OCI-M1 (cell line): ENCODE results near the gene PDZD8.

Experiments used
- DNase-seq: peaks from one replicate; lab custom pipeline; 2025; lab: John Stamatoyannopoulos, UW

The PDZD8 gene, protein sequence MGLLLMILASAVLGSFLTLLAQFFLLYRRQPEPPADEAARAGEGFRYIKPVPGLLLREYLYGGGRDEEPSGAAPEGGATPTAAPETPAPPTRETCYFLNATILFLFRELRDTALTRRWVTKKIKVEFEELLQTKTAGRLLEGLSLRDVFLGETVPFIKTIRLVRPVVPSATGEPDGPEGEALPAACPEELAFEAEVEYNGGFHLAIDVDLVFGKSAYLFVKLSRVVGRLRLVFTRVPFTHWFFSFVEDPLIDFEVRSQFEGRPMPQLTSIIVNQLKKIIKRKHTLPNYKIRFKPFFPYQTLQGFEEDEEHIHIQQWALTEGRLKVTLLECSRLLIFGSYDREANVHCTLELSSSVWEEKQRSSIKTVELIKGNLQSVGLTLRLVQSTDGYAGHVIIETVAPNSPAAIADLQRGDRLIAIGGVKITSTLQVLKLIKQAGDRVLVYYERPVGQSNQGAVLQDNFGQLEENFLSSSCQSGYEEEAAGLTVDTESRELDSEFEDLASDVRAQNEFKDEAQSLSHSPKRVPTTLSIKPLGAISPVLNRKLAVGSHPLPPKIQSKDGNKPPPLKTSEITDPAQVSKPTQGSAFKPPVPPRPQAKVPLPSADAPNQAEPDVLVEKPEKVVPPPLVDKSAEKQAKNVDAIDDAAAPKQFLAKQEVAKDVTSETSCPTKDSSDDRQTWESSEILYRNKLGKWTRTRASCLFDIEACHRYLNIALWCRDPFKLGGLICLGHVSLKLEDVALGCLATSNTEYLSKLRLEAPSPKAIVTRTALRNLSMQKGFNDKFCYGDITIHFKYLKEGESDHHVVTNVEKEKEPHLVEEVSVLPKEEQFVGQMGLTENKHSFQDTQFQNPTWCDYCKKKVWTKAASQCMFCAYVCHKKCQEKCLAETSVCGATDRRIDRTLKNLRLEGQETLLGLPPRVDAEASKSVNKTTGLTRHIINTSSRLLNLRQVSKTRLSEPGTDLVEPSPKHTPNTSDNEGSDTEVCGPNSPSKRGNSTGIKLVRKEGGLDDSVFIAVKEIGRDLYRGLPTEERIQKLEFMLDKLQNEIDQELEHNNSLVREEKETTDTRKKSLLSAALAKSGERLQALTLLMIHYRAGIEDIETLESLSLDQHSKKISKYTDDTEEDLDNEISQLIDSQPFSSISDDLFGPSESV

DNA sequence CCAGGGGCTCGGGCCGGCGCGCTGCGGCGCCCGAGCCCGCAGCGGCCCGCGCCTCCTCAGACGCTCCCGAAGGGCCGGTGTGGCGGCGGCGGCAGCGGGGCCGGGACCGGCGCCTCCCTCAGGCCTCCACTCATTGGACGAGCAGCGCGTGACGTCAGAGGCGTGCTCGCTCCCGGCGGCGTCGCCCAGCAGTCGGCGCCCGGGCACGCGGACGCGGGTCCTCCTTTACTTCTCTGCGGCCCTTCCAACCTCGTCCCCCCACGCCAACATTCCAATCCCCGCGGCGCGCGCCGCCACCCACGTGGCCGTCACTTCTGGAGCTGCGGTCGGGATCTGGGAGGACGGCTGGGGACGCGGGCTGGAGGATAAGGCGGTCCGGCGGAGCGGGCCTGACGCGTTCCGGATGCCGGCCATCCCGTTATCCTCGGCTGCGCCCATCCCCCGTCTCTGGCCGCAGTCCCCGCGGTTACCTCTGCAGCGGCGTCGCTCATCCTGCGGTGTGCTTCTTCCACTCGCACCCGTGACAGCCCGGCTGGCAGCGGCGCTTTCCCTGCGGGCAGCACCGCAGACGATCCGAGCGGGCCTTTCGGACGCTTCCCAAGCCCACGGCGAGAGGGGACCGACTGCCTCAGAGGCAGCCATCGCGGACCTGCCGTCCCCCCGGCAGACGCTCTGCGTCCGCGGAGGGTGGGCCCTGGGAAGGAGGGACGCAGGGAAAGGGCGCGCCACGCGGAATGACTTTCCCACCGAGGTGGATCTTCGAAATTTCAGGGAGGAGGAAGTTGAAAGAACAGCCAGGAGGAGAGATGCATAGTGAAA, at the start of gene PDZD8:
PDZD8 (minus strand) TSS at position 81 of the 819 bp plus-strand sequence. CDS start 213 bp downstream, outside the sequence.
- peak; percentile 97 for DNase-seq

DNA sequence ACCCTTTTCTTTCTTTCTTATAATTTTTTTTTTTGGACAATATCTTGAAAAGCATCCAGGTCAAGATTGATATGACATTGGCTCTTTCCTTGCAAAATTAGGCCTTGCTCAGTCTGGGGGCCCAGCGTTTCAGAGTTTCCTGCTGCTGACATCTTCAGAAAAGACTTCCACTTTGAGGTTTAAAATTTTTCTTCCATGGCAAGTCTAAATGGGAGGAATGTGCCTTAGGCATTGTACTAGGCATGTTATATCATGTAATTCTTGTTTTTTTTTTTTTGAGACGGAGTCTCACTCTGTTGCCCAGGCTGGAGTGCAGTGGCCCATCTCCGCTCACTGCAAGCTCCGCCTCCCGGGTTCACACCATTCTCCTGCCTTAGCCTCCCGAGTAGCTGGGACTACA, 48.9 kb upstream of the PDZD8 start:
- no peak for DNase-seq

DNA sequence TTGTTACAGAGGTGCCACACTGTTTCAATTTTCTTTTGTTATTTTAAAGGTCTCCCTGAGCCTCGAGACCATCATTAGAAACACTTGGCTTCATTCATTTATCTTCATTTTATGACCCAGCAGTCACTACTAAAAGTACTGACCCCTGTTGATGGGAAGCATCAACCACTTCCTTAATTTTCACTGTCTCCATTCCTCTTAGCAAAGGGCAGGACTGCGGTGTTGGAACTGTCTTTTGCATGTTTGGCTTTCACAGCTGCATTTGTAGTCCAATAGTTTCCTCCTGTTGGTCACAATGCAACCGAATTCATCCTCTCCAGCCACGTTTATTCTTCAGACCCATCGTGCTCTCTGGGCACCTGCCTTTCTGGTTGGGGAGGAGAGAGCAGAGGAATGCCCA, 46.7 kb upstream of the PDZD8 start:
- DNase-seq = peak; percentile 45

DNA sequence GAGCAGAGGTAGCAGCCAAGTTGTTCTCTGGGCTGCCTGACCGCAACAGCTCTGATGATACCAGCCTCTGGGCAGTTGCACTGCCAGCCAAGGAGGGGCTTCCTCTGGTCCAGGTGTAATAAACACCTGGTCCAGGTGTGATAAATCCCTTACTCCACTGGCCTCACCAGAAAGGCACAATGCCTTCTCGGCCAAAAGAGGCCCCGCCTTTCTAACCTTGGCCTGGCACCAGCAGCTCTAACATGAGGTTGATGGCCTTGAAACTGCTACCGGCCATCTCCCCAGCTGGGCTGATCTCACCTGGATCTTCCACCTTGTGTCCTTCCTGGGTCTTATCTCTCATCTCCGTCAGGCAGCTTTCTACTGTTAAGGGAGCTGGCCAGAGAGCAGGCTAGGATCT, 45.5 kb upstream of the PDZD8 start:
- DNase-seq = no peak

DNA sequence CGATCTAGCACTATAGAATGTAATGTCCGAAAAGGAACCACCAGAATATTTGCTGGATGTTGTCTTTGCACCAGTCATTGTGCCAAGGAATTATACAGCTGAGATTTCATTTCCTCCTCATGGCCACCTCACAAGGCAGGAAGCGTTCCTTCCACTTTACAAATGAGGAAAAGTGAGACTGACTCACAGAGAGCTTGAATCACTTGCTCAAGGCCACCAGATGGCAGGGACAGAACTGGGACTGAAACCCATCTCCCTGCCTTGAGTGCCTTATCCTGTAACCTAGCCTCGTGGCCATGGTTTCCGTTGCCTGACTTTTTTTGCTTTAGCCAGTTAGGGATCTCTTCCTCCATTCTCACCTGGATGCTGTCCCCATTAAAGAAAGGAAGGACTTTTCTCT, 44.7 kb upstream of the PDZD8 start:
- no peak for DNase-seq

DNA sequence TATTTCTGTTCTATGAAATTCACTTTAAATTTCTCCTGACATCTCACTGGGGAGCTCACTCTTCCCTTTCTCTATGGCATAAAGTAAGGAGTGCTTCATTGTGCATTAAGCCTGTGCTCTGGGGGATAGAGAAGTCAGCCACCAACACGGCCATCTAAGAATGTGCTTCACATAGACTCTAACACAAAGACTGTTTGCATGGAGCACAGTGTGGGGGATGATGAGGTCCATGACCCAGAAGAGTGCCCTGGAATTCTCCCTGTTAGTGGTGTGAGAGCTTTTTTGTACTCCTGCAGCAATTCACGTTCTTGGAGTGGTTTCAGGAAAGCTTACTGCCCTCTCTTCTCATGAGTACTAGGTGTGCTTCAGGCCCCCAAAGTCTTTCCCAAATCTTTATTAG, 43.9 kb upstream of the PDZD8 start:
- no peak for DNase-seq

DNA sequence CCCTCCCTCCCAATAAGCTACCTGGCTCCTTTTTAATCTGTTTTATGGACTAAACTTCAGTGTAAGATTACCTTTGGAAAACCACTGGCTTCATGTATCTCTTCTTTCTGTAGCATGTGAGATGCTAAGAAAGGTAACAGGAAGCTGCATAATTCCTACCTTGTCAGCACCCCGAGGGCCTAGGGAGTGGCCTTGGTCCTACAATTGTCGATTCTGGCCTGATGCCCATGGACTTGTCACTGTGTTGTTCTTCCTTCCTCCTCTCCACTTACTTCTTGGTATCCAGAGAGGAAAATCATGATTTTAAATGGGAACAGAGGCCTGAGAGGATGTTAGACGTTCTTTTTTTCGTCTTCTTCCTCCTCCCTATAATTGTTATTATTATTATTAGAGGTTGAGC, 42.9 kb upstream of the PDZD8 start:
- DNase-seq = no peak

DNA sequence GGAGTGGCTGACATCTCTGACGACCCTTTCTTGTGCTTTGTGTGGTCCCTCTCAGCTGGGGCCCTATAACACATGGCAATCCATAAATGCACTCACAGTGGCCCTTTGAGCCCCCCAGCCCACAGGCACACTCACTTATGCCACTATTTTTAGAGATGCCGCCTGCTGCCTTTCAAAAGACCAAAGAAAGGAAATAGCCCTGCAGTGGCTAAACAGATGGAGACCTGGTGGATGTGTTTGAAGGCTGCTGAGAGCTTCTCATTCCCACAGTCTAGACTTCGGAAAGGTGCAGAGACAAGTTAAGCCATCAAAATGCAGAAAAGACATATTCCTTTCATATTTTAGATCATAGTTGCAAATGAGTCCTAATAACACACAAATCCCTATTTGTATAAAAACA, 42.0 kb upstream of the PDZD8 start:
- DNase-seq = no peak

DNA sequence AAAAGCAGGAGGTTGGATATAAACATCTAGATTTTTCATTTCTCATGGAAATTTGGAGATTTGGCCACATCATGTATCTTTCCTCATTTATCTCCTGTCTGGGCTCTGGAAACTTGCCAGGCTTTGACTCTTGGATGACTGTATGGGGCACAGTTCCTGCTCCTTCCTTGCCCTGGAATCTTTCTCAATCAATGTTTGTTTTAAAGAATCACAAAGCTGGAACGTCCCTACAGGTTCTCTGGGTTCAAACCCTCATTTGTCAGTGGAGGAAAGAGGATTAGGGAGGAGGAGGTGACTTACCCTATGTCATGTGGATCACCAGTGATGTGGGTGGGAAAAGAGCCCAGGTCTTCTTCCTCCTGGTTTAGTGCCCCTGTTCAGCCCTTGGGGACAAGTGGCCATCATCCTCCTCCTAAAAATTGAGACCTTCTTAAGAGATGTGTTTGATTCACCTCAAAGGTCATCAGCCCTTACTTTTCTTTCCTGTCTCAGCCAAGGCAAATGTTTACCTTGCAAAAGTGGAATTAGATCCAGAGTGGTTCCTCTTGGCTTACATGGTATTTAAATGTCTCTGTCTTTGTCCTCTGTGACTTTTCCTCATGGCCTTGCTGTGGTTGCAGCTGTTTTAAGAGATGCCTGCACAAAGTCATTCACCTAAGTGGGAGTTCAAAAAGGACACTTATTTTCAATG, 38.8 kb upstream of the PDZD8 start:
- peak; percentile 41 for DNase-seq

DNA sequence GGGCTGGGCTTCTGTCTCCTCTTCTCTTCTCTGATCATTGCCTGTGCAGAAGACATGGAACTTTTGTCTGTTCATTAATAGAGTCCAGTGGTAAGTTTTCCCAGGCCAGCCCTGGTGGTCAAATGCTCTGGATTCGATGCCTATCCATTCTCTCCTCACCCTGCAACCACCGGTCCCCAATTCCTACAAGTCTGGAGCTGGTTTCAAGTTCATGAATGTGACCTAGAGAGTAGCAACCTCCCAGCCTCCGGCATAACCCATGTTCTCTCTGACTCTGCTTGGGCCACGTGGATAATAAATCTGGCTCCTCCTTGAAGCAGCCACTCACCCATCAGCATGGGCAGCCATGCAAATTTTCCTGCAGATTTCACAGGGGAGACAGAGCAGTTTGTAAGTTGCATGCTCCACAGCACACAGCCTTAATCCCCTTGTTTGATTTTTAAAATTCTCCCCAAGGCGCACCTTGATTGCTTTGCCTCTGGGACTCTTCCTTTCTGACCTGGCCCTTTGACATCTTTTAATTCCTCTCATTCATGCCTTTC, 37.3 kb upstream of the PDZD8 start:
- DNase-seq = no peak

DNA sequence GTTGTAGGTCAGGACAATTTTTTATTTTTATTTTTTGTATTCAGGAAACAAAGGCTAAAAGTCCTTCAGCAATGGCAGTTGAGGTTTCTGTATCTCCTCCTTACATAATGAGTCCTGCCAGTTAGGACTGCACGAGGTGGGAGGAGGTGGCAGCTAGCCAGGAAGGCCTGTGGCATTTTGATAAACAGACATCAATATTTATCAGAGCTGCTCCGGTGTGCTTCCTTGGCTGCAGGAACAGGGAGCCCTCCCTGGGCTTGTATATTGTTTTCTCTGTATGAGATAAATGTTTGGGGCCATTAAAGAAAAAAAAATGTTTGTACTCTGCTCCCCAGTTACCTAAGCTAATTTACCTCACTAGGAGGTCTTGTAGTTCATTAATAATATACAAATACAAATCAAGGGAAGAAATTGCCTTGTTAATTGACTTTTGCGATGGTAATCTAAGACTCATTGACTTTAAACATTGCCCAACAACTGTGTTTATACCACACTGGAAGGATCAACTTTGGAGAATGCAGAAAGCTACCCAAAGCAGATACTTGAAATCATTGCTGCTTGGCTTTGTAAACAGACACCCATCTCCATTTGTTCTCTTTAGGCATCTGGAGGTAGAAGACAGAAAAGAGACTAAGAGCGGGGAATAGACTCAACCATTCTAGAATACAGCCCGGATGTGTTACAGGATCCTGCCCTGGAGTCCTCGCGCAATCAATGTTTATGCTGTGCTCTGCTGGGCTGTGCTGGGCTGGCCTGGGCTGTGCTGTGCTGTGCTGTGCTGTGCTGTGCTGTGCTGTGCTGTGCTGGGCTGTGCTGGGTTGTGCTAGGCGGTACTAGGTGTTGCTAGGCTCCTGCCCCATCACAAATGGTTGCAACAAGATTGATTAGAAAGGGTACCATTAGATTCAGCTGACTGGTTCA, 36.5 kb upstream of the PDZD8 start:
- peak; percentile 99 for DNase-seq

DNA sequence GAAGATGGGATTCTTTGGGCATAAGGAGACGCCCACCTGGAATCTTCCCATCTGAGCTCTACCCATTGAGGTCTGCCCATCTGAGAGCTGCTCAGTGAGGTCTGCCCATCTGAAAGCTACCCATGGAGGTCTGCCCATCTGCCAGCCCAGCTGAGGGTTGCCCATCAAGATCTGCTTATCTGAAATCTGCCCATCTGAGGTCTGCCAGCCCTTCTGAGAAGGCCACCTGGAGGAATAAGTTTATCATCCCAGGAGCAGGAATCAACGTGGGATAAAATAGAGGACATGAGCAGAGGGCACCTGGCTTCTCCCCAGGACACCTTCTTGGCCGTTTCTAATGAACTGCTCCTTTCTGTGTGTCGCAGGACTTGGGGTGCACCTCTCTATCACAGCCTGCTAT, 35.3 kb upstream of the PDZD8 start:
- no peak for DNase-seq

DNA sequence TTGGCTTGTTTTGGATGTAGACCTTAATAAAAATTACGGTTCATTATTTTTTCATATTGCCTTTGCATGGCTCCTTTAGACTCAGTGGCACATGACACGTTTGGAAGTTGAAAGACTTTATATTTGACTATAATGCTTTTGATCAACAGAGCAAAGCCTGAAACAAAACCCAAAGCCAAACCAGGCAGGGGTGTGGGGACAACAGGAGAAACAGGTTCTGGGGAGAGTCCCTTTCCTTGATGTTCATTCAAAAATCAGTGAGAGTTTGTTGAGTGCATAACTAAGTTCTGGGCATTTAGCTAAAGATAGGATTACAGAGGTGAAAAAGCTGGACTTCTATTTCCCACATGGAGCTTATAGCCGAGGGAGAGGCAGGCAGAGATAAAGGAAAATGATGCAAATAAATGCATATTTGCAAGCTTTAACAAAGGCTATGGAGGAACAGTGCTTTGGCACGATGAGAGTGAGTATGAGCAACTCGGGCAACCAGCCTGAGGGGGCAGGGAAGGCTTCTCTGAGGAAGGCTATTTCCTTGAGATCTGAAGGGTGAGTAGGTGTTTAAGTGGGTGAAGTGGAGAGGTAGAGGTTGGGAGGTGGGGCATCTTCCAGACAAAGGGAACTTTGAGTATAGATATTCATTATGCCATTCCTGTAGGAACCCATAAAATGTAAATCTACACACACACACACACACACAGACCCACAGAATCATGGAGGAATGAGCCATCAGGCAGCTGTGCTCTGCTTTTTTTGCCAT, 34.5 kb upstream of the PDZD8 start:
- peak; percentile 71 for DNase-seq

DNA sequence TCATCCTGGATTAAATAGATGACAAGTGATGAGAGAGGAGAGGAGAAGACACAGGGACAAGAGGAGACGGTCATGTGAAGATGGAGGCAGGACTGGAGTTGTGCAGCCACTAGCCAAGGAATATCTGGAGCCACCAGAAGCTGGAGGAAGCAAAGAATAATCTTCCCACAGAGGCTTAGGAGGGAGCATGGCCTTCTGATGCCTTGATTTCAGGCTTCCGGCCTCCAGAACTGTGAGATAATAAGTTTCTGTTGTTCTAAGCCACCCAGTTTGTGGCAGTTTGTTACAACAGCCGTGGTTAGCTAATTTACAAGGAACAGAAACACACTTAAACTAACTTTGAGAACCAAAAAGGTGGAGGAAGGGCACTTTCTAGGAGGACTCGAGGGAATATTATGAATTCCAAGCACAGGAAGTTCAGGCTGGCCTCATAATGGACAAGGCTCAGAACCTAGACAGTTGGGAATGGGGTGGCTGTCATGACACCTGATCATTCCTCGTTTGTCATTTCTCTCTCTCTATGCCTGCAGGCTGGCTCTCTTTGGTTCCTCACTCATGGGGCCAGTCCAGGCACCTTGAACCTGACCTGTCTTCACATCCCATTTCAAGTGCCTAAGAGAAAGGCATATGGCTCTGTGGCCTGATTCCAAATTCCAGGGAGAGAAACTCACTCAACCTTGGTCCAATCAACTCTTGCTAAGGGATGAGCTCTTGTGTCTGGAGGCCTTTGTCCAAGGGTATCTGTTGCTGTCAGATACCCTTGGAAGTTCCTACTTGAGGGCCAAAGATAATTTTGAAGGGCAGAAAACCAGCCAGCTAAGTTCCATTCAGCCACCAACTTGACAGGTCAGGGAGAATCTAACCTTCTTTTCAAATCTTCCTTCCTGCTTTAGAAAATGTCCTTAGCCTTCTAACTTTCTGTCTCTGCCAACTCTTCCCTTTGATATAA, 33.5 kb upstream of the PDZD8 start:
- peak; percentile 88 for DNase-seq

DNA sequence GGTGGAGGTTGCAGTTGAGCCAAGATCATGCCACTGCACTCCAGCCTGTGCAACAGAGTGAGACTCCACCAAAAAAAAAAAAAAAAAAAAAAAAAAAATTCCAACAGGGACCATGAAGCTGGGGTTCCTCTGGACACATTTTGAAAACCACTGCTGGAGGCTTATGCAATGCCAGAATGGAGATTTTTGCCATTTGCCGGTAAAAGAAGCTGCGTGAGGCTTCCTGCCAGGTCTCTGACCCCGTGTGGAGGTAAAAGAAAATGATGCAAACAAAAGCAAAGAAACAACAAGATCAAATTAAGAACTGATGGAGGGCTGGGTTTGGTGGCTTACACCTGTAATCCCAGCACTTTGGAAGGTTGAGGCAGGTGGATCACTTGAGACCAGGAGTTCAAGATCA, 30.5 kb upstream of the PDZD8 start:
- DNase-seq = no peak

DNA sequence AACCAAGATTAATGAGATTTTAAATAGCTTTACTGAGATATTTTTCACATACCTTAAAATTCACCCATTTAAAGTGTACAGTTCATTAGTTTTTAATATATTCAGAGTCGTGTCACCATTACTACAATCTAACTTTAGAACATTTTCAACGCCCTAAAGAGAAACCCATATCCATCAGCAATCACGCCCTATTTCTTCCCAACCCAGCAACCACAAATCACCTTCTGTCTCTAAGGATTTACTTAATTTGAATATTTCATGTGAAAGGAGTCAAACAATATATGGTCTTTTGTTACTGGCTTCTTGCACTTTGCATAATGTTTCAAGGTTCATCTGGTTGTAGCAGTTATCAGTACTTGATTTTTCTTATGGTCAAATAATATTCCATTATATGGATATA, 25.1 kb upstream of the PDZD8 start:
- DNase-seq = no peak

DNA sequence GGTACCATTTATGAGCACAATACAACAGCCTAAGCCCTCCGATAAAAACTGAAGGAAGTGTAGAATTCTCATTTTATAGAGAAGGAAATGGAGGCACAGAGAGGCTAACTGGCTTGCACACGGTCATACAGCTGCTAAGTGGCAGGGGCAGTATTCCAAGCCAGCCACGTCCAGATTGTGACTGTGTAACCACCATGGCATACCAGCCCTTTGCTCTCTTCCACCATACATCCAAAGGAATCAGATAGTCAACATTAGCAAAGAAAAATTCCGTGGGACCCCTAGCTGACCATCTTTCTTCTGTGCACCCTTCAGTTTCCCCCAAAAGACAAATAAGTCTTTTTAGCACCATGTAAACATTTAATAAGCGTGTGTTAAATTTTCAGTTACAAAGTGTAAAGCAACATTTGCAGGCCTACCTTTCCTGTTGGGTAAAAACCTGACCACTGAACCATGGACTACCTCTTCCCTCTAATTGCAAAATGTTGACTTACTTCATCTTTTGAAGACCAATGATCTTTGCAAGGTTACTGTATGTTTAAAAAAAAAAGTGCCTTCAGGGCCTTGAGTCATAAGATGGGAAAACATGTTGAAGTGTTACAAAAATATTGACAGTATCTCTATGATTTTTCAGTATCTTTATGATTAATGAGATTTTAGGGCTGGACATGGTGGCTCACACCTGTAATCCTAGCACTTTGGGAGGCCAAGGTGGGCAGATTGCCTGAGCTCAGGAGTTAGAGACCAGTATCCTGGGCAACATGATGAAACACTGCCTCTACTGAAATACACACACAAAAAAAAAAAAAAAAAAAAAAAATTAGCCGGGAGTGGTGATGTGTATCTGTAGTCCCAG, 24.3 kb upstream of the PDZD8 start:
- DNase-seq = no peak
